Mesenchymal stem cell (in vitro differentiated cells and primary cell): ENCODE data around the gene LIPC.

Experiments used
- DNase-seq: peaks from one replicate; pipeline ENCODE4 v3.0.0-alpha.2; 2013
- H2AFZ ChIP-seq: one replicate; pipeline ENCODE4 v1.6.1; 2013; ENCODE audit warnings: low read depth, mild to moderate bottlenecking, control low read depth, inconsistent platforms, low read length, moderate library complexity
- H2AK5ac ChIP-seq: 2 replicates; pipeline ENCODE4 v1.6.1; 2013; ENCODE audit warnings: low read length, moderate library complexity, mild to moderate bottlenecking, inconsistent platforms; ENCODE audit not compliant: severe bottlenecking
- H2BK120ac ChIP-seq: one replicate; pipeline ENCODE4 v1.6.1; 2013; ENCODE audit warnings: low read depth, mild to moderate bottlenecking, inconsistent platforms, low read length, moderate library complexity
- H2BK12ac ChIP-seq, 2 experiments: one replicate each; pipeline ENCODE4 v1.6.1; 2013; ENCODE audit warnings: inconsistent platforms in 2 of 2, low read length in 2 of 2, mild to moderate bottlenecking in 2 of 2, moderate library complexity in 2 of 2, control low read depth in 1 of 2
- H2BK15ac ChIP-seq: one replicate; pipeline ENCODE4 v1.6.1; 2013; ENCODE audit warnings: mild to moderate bottlenecking, low read depth, inconsistent platforms; ENCODE audit not compliant: poor library complexity, severe bottlenecking
- H2BK5ac ChIP-seq: 2 replicates; pipeline ENCODE4 v1.6.1; 2013; ENCODE audit warnings: low read depth, mild to moderate bottlenecking, low read length, control low read depth, inconsistent platforms; ENCODE audit not compliant: poor library complexity, severe bottlenecking
- H3K14ac ChIP-seq, 2 experiments: one replicate each; pipeline ENCODE4 v1.6.1; 2013; ENCODE audit warnings: inconsistent platforms in 2 of 2, low read length in 2 of 2, control low read depth in 1 of 2, mild to moderate bottlenecking in 1 of 2, moderate library complexity in 1 of 2
- H3K18ac ChIP-seq, 2 experiments: one replicate each; pipeline ENCODE4 v1.6.1; 2013; ENCODE audit warnings: inconsistent platforms in 2 of 2, low read length in 2 of 2, control low read depth in 1 of 2, low read depth in 1 of 2, mild to moderate bottlenecking in 1 of 2
- H3K23ac ChIP-seq, 2 experiments: one replicate each; pipeline ENCODE4 v1.6.1; 2013; ENCODE audit warnings: inconsistent platforms in 2 of 2, low read length in 2 of 2, mild to moderate bottlenecking in 2 of 2, moderate library complexity in 2 of 2, control low read depth in 1 of 2
- H3K27ac ChIP-seq: 2 replicates; pipeline ENCODE4 v1.5.1; 2013; ENCODE audit warnings: mild to moderate bottlenecking, moderate library complexity, low read length, control low read depth, inconsistent platforms; ENCODE audit not compliant: poor library complexity, severe bottlenecking
- H3K27me3 ChIP-seq, 2 experiments: 2 replicates each; pipeline versions ENCODE4 v1.6.1 to v1.7.0; 2013; ENCODE audit warnings: low read length in 2 of 2, mild to moderate bottlenecking in 2 of 2, moderate library complexity in 2 of 2, control low read depth in 1 of 2, inconsistent platforms in 1 of 2; ENCODE audit not compliant: control insufficient read depth in 1 of 2, insufficient read depth in 1 of 2
- H3K36me3 ChIP-seq, 2 experiments: 2 replicates each; pipeline versions ENCODE4 v1.6.1 to v1.7.0; 2013; ENCODE audit warnings: low read length in 2 of 2, control low read depth in 1 of 2, inconsistent platforms in 1 of 2, low read depth in 1 of 2, mild to moderate bottlenecking in 1 of 2; ENCODE audit not compliant: insufficient read depth in 2 of 2, control insufficient read depth in 1 of 2
- H3K4ac ChIP-seq, 2 experiments: one replicate each; pipeline ENCODE4 v1.6.1; 2013; ENCODE audit warnings: inconsistent platforms in 2 of 2, low read length in 2 of 2, mild to moderate bottlenecking in 2 of 2, moderate library complexity in 2 of 2, control low read depth in 1 of 2, low read depth in 1 of 2
- H3K4me1 ChIP-seq: 2 replicates; pipeline ENCODE4 v1.6.1; 2013; ENCODE audit warnings: low read depth, low read length, control low read depth; ENCODE audit not compliant: control insufficient read depth, insufficient read depth
- H3K4me2 ChIP-seq: 2 replicates; pipeline ENCODE4 v1.6.1; 2013; ENCODE audit warnings: low read length, mild to moderate bottlenecking, inconsistent platforms; ENCODE audit not compliant: poor library complexity, severe bottlenecking
- H3K4me3 ChIP-seq, 2 experiments: 2 replicates each; pipeline versions ENCODE4 v1.5.1 to v1.7.0; 2013; ENCODE audit warnings: low read length in 2 of 2, mild to moderate bottlenecking in 2 of 2, control low read depth in 1 of 2, low read depth in 1 of 2; ENCODE audit not compliant: insufficient read depth in 1 of 2
- H3K79me1 ChIP-seq: replicated peaks from 2 replicates; pipeline ENCODE4 v1.6.1; 2013; ENCODE audit warnings: mild to moderate bottlenecking, control low read depth, low read length, inconsistent platforms; ENCODE audit not compliant: poor library complexity, severe bottlenecking
- H3K9ac ChIP-seq: 2 replicates; pipeline ENCODE4 v1.7.0; 2013; ENCODE audit warnings: mild to moderate bottlenecking, low read length, moderate library complexity
- H3K9me3 ChIP-seq: 2 replicates; pipeline ENCODE4 v1.7.0; 2013; ENCODE audit warnings: mild to moderate bottlenecking, low read length; ENCODE audit not compliant: control insufficient read depth
- H4K8ac ChIP-seq: one replicate; pipeline ENCODE4 v1.6.1; 2013; ENCODE audit warnings: inconsistent platforms, mild to moderate bottlenecking, low read length, moderate library complexity
- H4K91ac ChIP-seq: one replicate; pipeline ENCODE4 v1.6.1; 2013; ENCODE audit warnings: mild to moderate bottlenecking, low read length, inconsistent platforms
- WGBS: methylation state at CpG from one replicate; pipeline ENCODE4 v1.1.7; 2013; ENCODE audit warnings: mixed read lengths; 5-methylcytosine and 5-hydroxymethylcytosine counted together

Gene LIPC

GRCh38 chr15:58434334-58434875 lies 2.6 kb downstream of the LIPC start:
- WGBS = 93% methylated on average over 10 of the region's 10 CpGs
- Histone ChIP-seq H3K9me3 (no peaks in the 10 kb centered on the region), H4K8ac (no peak overlapping the region), H3K4ac (no peak overlapping the region), H3K36me3 (no peaks in the 10 kb centered on the region), H3K4me2 (no peak overlapping the region), H3K18ac (peak overlapping the region in 1 of 2 experiments; percentile 55), H2BK12ac (peak overlapping the region in 1 of 2 experiments; percentile 37), H2BK15ac (no peak overlapping the region), H3K9ac (peak overlapping the region; percentile 16), H3K27me3 (no peaks in the 10 kb centered on the region), H3K4me3 (no peak overlapping the region), H3K4me1 (peaks cover 7% of the 10 kb centered on the region), H4K91ac (peak overlapping the region; percentile 14), H3K14ac (no peak overlapping the region), H2BK120ac (no peak overlapping the region), H3K23ac (no peak overlapping the region), H2AK5ac (no peak overlapping the region), H2BK5ac (no peak overlapping the region), H3K27ac (no peak overlapping the region), H2AFZ (no peak overlapping the region), H3K79me1 (no peaks in the 10 kb centered on the region)
- DNase-seq = no peak

GRCh38 chr15:58436552-58436951 lies 4.8 kb downstream of the LIPC start:
- Histone ChIP-seq H3K36me3 (no peaks in the 10 kb centered on the region), H3K9ac (no peak overlapping the region), H3K18ac (no peak overlapping the region), H3K27ac (no peak overlapping the region), H2BK15ac (no peak overlapping the region), H3K4me3 (no peak overlapping the region), H2BK120ac (no peak overlapping the region), H3K14ac (no peak overlapping the region), H2BK12ac (no peak overlapping the region), H4K8ac (no peak overlapping the region), H3K4ac (no peak overlapping the region), H3K9me3 (no peaks in the 10 kb centered on the region), H3K79me1 (no peaks in the 10 kb centered on the region), H2AFZ (no peak overlapping the region), H3K4me2 (no peak overlapping the region), H3K4me1 (peaks cover 13% of the 10 kb centered on the region), H2AK5ac (no peak overlapping the region), H2BK5ac (no peak overlapping the region), H3K27me3 (no peaks in the 10 kb centered on the region), H3K23ac (no peak overlapping the region), H4K91ac (no peak overlapping the region)
- 96% methylated on average over 4 of the region's 4 CpGs for WGBS
- DNase-seq = no peak

GRCh38 chr15:58437531-58438105 lies 5.8 kb downstream of the LIPC start:
- no peak overlapping the region for H3K14ac ChIP-seq
- H2BK15ac ChIP-seq = peak overlapping the region; percentile 17
- H3K27me3 ChIP-seq = no peaks in the 10 kb centered on the region
- no peak overlapping the region for H4K8ac ChIP-seq
- no peak overlapping the region for H3K18ac ChIP-seq
- no peak overlapping the region for H4K91ac ChIP-seq
- no peaks in the 10 kb centered on the region for H3K79me1 ChIP-seq
- H3K4me3 ChIP-seq = no peak overlapping the region
- no peak overlapping the region for H2AK5ac ChIP-seq
- peak overlapping the region in 1 of 2 experiments; percentile 3 for H2BK12ac ChIP-seq
- H3K23ac ChIP-seq = no peak overlapping the region
- H3K4me2 ChIP-seq = no peak overlapping the region
- H3K9ac ChIP-seq = no peak overlapping the region
- H3K4me1 ChIP-seq = peaks cover 15% of the 10 kb centered on the region
- H3K4ac ChIP-seq = no peak overlapping the region
- WGBS = 93% methylated on average over 9 of the region's 9 CpGs
- H2AFZ ChIP-seq = no peak overlapping the region
- H2BK120ac ChIP-seq = no peak overlapping the region
- no peak overlapping the region for H2BK5ac ChIP-seq
- H3K27ac ChIP-seq = no peak overlapping the region
- H3K9me3 ChIP-seq = no peaks in the 10 kb centered on the region
- no peak for DNase-seq
- H3K36me3 ChIP-seq = no peaks in the 10 kb centered on the region

- H3K27me3 ChIP-seq = no peaks in the 10 kb centered on the region
- no peaks in the 10 kb centered on the region for H3K9me3 ChIP-seq
- H2BK5ac ChIP-seq = no peak overlapping the region
- H3K18ac ChIP-seq = no peak overlapping the region
- no peaks in the 10 kb centered on the region for H3K79me1 ChIP-seq
- no peak overlapping the region for H3K27ac ChIP-seq
- H3K14ac ChIP-seq = no peak overlapping the region
- no peak for DNase-seq
- peak overlapping the region in 1 of 2 experiments; percentile 3 for H2BK12ac ChIP-seq
- H3K4me2 ChIP-seq = no peak overlapping the region
- WGBS = 93% methylated on average over 9 of the region's 9 CpGs
- no peak overlapping the region for H2AFZ ChIP-seq
- no peak overlapping the region for H4K8ac ChIP-seq
- no peak overlapping the region for H2AK5ac ChIP-seq
- peaks cover 15% of the 10 kb centered on the region for H3K4me1 ChIP-seq
- no peak overlapping the region for H3K9ac ChIP-seq
- peak overlapping the region; percentile 17 for H2BK15ac ChIP-seq
- H3K4me3 ChIP-seq = no peak overlapping the region
- H3K23ac ChIP-seq = no peak overlapping the region
- no peak overlapping the region for H2BK120ac ChIP-seq
- no peak overlapping the region for H3K4ac ChIP-seq
- no peaks in the 10 kb centered on the region for H3K36me3 ChIP-seq
- H4K91ac ChIP-seq = peak overlapping the region; percentile 44
Observed at GRCh38 chr15:58438111-58438510, 6.3 kb downstream of the LIPC start.
